Adrenal gland (tissue), 12 donors: ENCODE data around the gene FIS1. TPM values are rescaled to one million over a fixed set of nuclear protein-coding genes. Genes with fewer than 3 reads are reported as not detected.
"Not testable (repeated sequence)": the region's sequence is repeated elsewhere in the genome, so short reads cannot be mapped to it uniquely, and the experiment has no call there.

ENCODE experiments used
- DNase-seq, 7 donors: peaks; one replicate each; pipeline ENCODE4 v3.0.0-alpha.2; 2019 to 2020
- H3K27ac ChIP-seq, 5 donors: fragments of 200-600 bp; sonication (generic) in 4 of 5; 1 replicate in 3 of 5; 2 replicates in 2 of 5; pipeline versions ENCODE4 v1.5.1 to v1.8.0; 2016 to 2020; ENCODE audit warnings: mild to moderate bottlenecking in 1 of 5
- H3K27me3 ChIP-seq: fragments of 200-600 bp; 2 replicates; pipeline ENCODE4 v1.8.0; 2021
- H3K36me3 ChIP-seq, 2 donors: fragments of 200-600 bp; replicated peaks in 1 of 2; 1 replicate in 1 of 2; 2 replicates in 1 of 2; pipeline versions ENCODE4 v1.5.1 to v1.8.0; 2018 to 2022
- H3K4me1 ChIP-seq, 2 donors: fragments of 200-600 bp; replicated peaks in 1 of 2; 1 replicate in 1 of 2; 2 replicates in 1 of 2; pipeline versions ENCODE4 v1.5.1 to v1.8.0; 2018 to 2021
- H3K4me3 ChIP-seq, 4 donors: fragments of 200-600 bp; sonication (generic) in 3 of 4; one replicate each; pipeline ENCODE4 v1.5.1; 2016 to 2018
- H3K9me3 ChIP-seq, 3 donors: fragments of 200-600 bp; sonication (generic) in 1 of 3; replicated peaks in 1 of 3; 1 replicate in 2 of 3; 2 replicates in 1 of 3; pipeline versions ENCODE4 v1.5.1 to v1.8.0; 2016 to 2021
- CTCF ChIP-seq, 6 experiments: fragments of 450-650 bp in 4 of 6; fragments of 200-600 bp in 2 of 6; sonication (generic) in 1 of 6; IDR thresholded peaks; 1 replicate in 5 of 6; 2 replicates in 1 of 6; pipeline versions ENCODE4 v1.5.1 to v1.8.0; 2016 to 2021; ENCODE audit warnings: antibody characterized with exemption in 6 of 6, mild to moderate bottlenecking in 2 of 6, moderate library complexity in 1 of 6
- POLR2A ChIP-seq, 2 donors: fragments of 450-650 bp; IDR thresholded peaks; one replicate each; pipeline ENCODE4 v1.6.1; 2017; ENCODE audit warnings: antibody characterized with exemption in 2 of 2, mild to moderate bottlenecking in 2 of 2, moderate library complexity in 1 of 2
- WGBS, 4 donors: extraction: QIAGEN DNeasy Blood & Tissue Kit in 2 of 4; methylation state at CpG; one replicate each; pipeline versions ENCODE4 v1.1.5 to v1.1.7; 2013 to 2017; 5-methylcytosine and 5-hydroxymethylcytosine counted together
- intact Hi-C, 2 donors: fragments of 100-400 bp; cut with DNase I; formaldehyde crosslinking; loops; one replicate each; pipeline versions ENCODE4 v1.14.1 to v1.15.0; 2022 to 2023
- polyA plus RNA-seq, 3 donors: library from polyadenylated mRNA; stranded (reverse); fragments of 200-250 nt in 2 of 3; fragments of 350-450 nt in 1 of 3; fragmentation: Illumina TruSeq in 1 of 3; extraction: RNeasy Lipid Tissue Mini Kit (QIAGEN cat#74804) in 1 of 3; gene quantifications; one replicate each; pipeline ENCODE4 v1.2.3, GENCODE V29; 2013 to 2014
- total RNA-seq, 9 donors: library from RNA; depleted of rRNA in 4 of 9; stranded (reverse); fragments of >200 nt in 4 of 9; fragments of 120-200 nt in 1 of 9; fragmentation: NEBNext Ultra II Directional in 1 of 9; extraction: Animal tissue kit (Norgen Biotek cat#: 25700) in 1 of 9; gene quantifications; one replicate each; pipeline versions ENCODE4 v1.1.0 to v1.2.4, GENCODE V29; 2013 to 2023
- donor health status: healthy with polysubstance abuse.
- donor health status: Bipolar disorder and iron deficiency.
- donor health status: DM: yes; HTN: yes; CAD: no.
- donor health status: DM: no; HTN: no; CAD: no.
- donor health status: DM: no; HTN: no; CAD: no.
- donor health status: DM: yes; HTN: yes; CAD: no.

The FIS1 gene
- total and polyA plus RNA-seq, 12 donors, result 158 to 439 (median 280) TPM

- no peak overlapping the region for H3K27ac ChIP-seq
- H3K4me1 ChIP-seq, result no peaks in the 10 kb centered on the region
- H3K4me3 ChIP-seq, result no peak overlapping the region
- no peak for TF ChIP-seq CTCF (IDR thresholded peaks at IDR 0.05)
- TF ChIP-seq POLR2A (IDR thresholded peaks at IDR 0.05), result no peak
- WGBS, 4 donors, result 61 to 69% (median 67%) methylated on average over 9 of the region's 9 CpGs
- intact Hi-C loops, result loop anchor here in 1 of 2 donors (10.0 kb wide), 1 partner anchor 390 kb away; the partner anchor contains the start of gene ACHE
- H3K9me3 ChIP-seq, result no peaks in the 10 kb centered on the region
- no peak for DNase-seq
- H3K36me3 ChIP-seq, result no peaks in the 10 kb centered on the region
- no peaks in the 10 kb centered on the region for H3K27me3 ChIP-seq
Measured at GRCh38 chr7:101285171-101285570, 40.3 kb upstream of the FIS1 start.

GRCh38 chr7:101280912-101281311 lies 36.0 kb upstream of the FIS1 start:
- not testable (repeated sequence) for H3K4me3 ChIP-seq, H3K27me3 ChIP-seq, H3K4me1 ChIP-seq, DNase-seq, H3K36me3 ChIP-seq, H3K9me3 ChIP-seq, H3K27ac ChIP-seq
- WGBS, 4 donors, result 69 to 89% (median 83%) methylated on average over 7 to 8 of the region's 8 CpGs
- intact Hi-C loops, result loop anchor here in 1 of 2 donors (5.0 to 10.0 kb wide), 2 partner anchors 134 to 386 kb away; partner anchors contain the start of gene ACHE

GRCh38 chr7:101278461-101279292 lies 33.8 kb upstream of the FIS1 start:
- no peak for DNase-seq
- TF ChIP-seq CTCF (IDR thresholded peaks at IDR 0.05) (no peak), POLR2A (IDR thresholded peaks at IDR 0.05) (no peak)
- intact Hi-C loops, result no loop called here
- WGBS, 4 donors, result 76 to 81% (median 80%) methylated on average over 24 of the region's 24 CpGs
- Histone ChIP-seq H3K27me3 (no peaks in the 10 kb centered on the region), H3K27ac (no peak overlapping the region), H3K4me1 (no peaks in the 10 kb centered on the region), H3K36me3 (no peaks in the 10 kb centered on the region), H3K9me3 (no peaks in the 10 kb centered on the region), H3K4me3 (no peak overlapping the region)

GRCh38 chr7:101277155-101277554 lies 32.3 kb upstream of the FIS1 start:
- Histone ChIP-seq H3K27me3 (no peaks in the 10 kb centered on the region), H3K4me3 (no peak overlapping the region), H3K4me1 (no peaks in the 10 kb centered on the region), H3K36me3 (no peaks in the 10 kb centered on the region), H3K9me3 (no peaks in the 10 kb centered on the region), H3K27ac (no peak overlapping the region)
- intact Hi-C loops, result no loop called here
- DNase-seq, result no peak
- TF ChIP-seq POLR2A (IDR thresholded peaks at IDR 0.05) (no peak), CTCF (IDR thresholded peaks at IDR 0.05) (no peak)
- WGBS, 4 donors, result 71 to 77% (median 75%) methylated on average over 9 of the region's 9 CpGs

GRCh38 chr7:101273206-101273605 lies 28.3 kb upstream of the FIS1 start:
- Histone ChIP-seq H3K4me3 (no peak overlapping the region), H3K27me3 (no peaks in the 10 kb centered on the region), H3K9me3 (no peaks in the 10 kb centered on the region), H3K27ac (no peak overlapping the region), H3K36me3 (no peaks in the 10 kb centered on the region), H3K4me1 (no peaks in the 10 kb centered on the region)
- 55 to 64% (median 63%) methylated on average over 4 of the region's 4 CpGs for WGBS, 4 donors
- no peak for DNase-seq
- no peak for TF ChIP-seq CTCF (IDR thresholded peaks at IDR 0.05)
- intact Hi-C loops, result no loop called here
